Measurements from ENCODE around the gene TACC2. TPM values are rescaled to one million over a fixed set of nuclear protein-coding genes. Genes with fewer than 3 reads are reported as not detected.
A peak's percentile ranks its signal among the peaks of the same experiment; 100 is the strongest.

The TACC2 gene
- polyA plus RNA-seq, 4 donors = 27.9 to 58.2 (median 44.1) TPM

GRCh38 chr10:122258136-122259074, 269.4 kb downstream of the TACC2 start:
- DNase-seq (ENCODE audit: low read depth in 4 of 4, low spot score in 3 of 4) = no peak

- no peak for DNase-seq (ENCODE audit: low read depth in 4 of 4, low spot score in 3 of 4)
These were observed 270.1 kb downstream of the TACC2 start for GRCh38 chr10:122259075-122259466.

DNA sequence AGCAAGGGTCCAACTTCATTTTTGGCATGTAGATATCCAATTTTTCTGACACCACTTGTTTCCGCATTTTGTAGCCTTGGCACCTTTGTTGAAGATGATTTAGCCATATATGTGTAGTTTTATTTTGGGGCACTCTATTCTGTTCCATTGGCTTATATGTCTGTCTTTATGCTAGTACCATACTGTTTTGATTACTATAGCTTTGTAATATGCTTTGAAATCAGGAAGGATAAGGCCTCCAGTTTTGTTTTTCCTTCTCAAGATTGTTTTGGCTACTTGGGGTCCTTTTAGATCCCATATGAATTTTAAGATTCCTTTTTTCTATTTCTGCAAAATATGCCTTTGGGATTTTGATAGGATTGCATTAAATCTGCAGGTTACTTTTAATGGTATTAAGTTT, 272.6 kb downstream of the TACC2 start:
- no peak for DNase-seq (ENCODE audit: low read depth in 4 of 4, low spot score in 3 of 4)

GRCh38 chr10:122263971-122264370, 275.0 kb downstream of the TACC2 start:
- no peak for DNase-seq (ENCODE audit: low read depth in 4 of 4, low spot score in 3 of 4)

GRCh38 chr10:122264436-122264835, 275.5 kb downstream of the TACC2 start:
- DNase-seq (ENCODE audit: low read depth in 4 of 4, low spot score in 3 of 4) = no peak

DNA sequence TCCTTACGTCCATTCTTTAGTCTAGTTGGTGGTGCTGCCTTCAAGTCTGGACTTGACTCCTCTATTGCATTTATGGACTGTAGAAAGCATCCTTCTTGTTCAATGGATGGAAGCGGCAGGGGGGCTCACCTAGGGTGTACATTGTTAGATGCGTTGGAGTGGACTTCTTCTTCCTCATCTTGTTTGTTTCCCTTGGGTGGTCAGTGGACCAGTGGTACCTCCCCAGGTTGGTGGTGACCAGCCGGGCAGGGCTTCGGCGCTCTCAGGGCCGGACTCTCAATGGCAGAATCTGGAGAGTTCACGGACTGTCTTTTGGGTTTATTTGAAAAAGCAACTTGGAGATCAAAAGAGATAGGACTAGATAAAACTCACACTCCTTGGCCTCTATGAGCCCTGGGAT, 276.0 kb downstream of the TACC2 start:
- DNase-seq (ENCODE audit: low read depth in 4 of 4, low spot score in 3 of 4) = no peak

DNA sequence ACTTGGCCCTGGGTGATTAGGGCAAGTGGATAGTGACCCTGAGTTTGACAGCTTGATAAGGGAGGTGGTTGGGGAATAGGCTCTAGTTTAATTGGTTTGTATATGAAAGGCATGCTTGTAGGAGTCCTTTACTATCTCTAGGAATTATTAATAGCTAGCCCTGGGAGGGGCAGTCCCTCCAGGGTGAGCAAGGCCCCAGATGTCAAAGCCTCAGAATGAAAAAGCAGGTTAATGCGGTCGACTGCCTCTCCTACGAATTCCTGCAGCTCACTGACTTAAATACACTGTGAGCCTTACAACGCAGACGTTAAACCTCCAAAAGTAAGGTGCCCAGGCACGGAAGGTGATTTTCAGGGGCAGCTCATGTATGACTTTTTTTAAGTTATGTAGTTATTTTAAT, 276.9 kb downstream of the TACC2 start:
- DNase-seq (ENCODE audit: low read depth in 4 of 4, low spot score in 3 of 4) = peak in 2 of 4 donors; percentile 35 to 37

DNA sequence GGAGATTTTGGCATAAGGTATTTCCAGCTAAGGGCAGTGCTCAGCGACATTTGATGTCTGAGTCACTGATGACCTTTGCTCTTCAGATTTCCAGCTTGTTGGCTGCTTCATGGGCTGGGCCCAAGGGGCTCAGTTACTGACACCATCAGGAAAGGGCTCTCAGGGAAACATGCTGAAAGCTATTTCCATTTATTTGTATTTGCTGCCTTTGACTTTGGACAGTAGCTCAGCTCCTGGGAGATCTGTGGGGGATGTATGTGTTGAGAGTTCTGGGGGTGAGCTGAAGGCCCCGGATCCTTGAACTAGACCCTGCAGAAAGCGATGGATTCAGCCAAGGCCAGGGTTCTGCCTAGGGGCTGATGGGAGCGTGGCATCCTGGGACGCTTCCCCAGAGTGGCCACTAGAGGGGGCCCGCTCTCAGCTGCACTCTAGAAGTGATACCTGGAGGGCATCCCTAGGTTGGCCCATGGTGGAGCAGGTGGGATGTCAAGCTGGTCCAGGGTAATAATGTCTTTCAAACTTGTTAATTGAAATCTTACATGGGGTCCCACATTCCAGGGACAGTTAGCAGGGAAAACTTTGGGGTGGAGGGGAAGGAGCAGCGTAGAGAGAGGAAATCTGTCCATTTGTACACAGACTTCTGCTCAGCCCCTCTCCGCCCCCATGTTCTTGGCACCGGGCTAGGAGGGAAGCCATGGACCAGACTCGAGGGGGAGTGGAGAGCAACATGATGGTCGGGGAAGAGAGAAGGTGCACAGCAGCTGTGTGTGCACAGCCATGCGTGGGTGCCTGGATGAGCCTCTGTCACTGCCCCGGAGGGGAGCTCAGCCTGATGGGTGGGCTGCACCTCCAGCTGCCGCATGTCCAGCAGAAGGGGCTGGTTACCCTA, 279.1 kb downstream of the TACC2 start:
- DNase-seq (ENCODE audit: low read depth in 4 of 4, low spot score in 3 of 4) = no peak

DNA sequence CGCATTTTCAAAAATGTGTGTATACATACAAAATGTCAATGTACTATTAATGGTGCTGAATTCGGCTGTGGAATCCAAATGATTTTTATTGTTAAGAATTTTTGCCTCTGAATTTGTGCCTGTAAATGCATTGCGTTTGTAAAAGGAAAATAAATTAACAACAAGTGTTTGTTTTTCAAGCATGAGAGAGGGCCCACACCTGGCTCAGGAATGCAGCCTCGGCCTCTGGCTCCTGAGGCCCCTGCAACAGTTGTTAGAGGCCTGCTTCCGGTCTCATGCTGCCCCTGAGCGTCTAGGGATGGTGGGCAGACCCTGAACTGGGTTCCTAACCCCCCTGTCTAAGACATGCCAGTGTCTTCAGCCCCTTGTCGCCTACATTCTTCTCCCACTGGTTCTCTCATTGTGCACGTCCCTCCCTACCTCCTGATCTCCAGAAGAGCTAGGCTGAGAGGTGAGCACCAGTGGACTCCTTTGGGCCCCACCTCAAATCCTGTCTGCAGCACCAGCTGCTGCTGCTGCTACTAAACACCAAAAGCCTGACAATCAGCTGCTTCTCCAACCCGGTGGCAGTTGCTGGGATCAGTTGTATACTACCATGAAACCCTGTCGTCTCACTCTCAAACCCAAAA, 280.2 kb downstream of the TACC2 start:
- no peak for DNase-seq (ENCODE audit: low read depth in 4 of 4, low spot score in 3 of 4)

DNA sequence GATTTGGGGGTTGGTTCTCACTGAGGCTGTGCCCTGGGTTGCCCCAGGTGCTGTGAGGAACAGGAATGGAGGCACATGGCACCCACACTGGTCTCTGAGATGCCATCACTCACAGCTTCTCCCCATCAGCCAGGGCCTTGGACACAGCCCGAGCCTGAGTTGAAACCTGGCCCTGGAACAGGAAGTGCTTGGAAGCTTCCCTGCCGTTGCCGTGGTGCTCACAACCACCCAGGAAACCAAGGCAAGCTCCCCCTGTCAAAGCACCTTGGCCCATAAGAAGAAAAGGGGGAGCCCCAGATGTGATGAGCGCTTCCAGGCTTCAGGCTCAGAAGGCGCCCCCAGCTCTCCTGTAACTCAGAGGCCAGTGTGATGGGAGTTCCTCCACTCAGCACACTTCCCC, 282.1 kb downstream of the TACC2 start, which contains the start of gene BTBD16:
BTBD16 (plus strand) TSS at position 221 of the 400 bp plus-strand sequence. CDS start 3,786 bp downstream, outside the sequence.
- no peak for DNase-seq (ENCODE audit: low read depth in 4 of 4, low spot score in 3 of 4)

DNA sequence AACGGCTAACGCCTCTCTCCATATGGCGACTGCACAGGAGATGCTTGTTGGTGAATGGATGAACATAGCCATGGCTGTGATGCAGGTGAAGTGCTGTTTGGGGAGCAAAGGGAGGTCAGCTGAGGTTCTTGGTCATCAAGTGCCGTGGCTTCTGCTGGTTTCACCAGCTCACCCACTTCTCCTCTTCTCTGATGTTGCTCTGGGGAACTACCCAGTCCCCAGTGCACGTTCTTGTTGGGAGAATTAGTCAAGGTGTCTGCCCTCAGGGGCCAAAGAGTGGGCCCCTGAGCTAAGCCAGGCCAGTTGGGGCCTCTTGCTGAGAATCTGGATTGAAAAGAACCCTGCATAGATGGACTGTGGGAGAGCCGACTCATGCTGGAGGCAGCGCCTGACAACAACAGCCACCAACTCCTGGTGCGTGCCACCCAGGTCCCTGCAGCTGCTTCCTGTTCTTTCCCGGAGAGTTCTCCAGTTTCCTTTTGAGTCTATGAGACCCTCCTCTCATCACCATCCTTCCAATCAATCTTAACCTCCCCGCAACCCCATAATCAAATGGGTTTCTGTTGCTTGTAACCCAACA, 285.1 kb downstream of the TACC2 start:
- DNase-seq (ENCODE audit: low read depth in 4 of 4, low spot score in 3 of 4) = no peak

- DNase-seq (ENCODE audit: low read depth in 4 of 4, low spot score in 3 of 4) = no peak
These were observed 287.7 kb downstream of the TACC2 start for GRCh38 chr10:122276611-122277208.

DNA sequence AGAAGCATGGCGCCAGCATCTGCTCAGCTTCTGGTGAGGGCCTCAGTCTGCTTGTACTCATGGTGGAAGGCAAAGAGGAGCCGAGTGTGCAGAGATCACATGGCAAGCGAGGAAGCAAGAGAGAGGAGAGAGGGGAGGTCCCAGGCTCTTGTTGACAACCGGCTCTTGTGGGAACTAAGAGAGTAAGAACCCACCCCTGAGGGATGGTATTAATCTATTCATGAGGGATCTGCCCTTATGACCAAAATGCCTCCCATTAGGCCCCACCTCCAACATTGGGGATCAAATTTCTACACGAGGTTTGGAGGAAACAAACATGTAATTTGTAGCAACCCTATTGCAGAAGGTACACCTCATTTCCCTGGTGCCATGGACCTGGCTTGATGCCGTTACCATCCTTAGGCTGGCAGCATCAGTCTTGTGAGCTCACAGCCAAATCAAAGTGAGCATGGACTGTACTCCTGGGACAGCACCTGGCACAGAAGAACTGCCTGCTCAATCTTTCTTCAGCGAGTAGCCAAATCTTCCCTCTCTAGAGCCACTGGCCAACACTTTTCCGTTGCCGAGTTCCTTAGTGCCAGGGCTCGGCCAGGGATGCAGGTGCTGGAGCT, 288.7 kb downstream of the TACC2 start:
- DNase-seq (ENCODE audit: low read depth in 4 of 4, low spot score in 3 of 4) = no peak

- DNase-seq (ENCODE audit: low read depth in 4 of 4, low spot score in 3 of 4) = no peak
These were observed 290.8 kb downstream of the TACC2 start for GRCh38 chr10:122279725-122280141.

- no peak for DNase-seq (ENCODE audit: low read depth in 4 of 4, low spot score in 3 of 4)
These were observed 291.2 kb downstream of the TACC2 start for GRCh38 chr10:122280156-122280555.

- DNase-seq (ENCODE audit: low read depth in 4 of 4, low spot score in 3 of 4) = no peak
These were observed 292.2 kb downstream of the TACC2 start for GRCh38 chr10:122281018-122281626.

- DNase-seq (ENCODE audit: low read depth in 4 of 4, low spot score in 3 of 4) = no peak
These were observed 292.8 kb downstream of the TACC2 start for GRCh38 chr10:122281751-122282150.

DNA sequence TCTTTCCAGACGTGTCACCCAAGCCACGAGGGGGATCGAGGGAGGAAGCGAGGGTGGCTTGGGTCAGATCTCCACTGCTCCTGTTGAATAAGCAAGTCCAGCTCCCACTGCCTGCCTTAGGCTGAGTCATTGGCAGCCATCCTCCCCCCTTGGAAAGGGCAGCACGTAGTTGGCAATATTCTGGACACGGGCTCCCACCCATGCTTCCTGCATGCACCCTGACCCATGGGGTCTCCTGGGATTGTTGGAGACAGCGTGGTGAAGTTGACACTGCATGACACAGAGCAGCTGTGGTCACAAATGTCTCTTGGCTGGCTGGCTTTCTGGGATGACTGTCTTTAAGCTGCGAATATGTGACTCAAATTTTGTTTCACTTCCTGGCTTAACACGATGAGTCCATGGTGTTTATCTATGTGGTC, 293.3 kb downstream of the TACC2 start:
- no peak for DNase-seq (ENCODE audit: low read depth in 4 of 4, low spot score in 3 of 4)

DNA sequence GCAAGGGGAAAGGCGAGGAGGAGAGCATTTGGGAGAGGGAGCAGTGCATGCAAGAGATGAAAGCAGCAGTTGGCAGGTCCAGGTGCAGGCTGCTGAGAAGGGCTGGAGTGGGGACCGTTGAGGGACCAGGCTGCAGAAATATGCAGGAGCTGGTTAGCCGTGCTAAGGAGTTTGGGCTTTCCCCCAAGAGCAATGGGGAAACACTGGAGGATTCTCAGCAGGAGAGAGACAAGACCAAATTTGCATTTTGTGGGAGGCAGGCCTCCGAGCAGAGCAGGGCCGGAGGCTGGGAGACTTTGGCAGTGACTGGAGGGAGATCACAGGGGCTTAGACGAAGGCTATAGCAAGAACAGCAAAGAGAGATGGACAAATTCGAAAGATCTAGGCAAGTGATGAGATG, 293.9 kb downstream of the TACC2 start:
- no peak for DNase-seq (ENCODE audit: low read depth in 4 of 4, low spot score in 3 of 4)

All from left renal pelvis (tissue), 4 donors.